HL-60 (cell line): ENCODE measurements around the gene FOXK2.

Experiments used
- CTCF ChIP-seq: IDR thresholded peaks from one replicate; pipeline ENCODE4 v1.5.1; 2011; ENCODE audit warnings: low read length, control low read depth, inconsistent platforms; ENCODE audit not compliant: insufficient read depth
- POLR2AphosphoS5 ChIP-seq: IDR thresholded peaks from 2 replicates; pipeline ENCODE4 v1.6.1; 2012; ENCODE audit warnings: low read depth
- SPI1 ChIP-seq: IDR thresholded peaks from 2 replicates; pipeline ENCODE4 v1.6.1; 2012; ENCODE audit warnings: low read depth, mild to moderate bottlenecking, borderline replicate concordance

- TF ChIP-seq POLR2AphosphoS5 (no peak), CTCF (no peak), SPI1 (no peak)
Observed at GRCh38 chr17:82536512-82537201, 17.1 kb downstream of the FOXK2 start.
